Endothelial cell of hepatic sinusoid (primary cell): Measurements from ENCODE around the gene DOCK3.

Source experiments
- in situ Hi-C: cut with HindIII; loops from 2 replicates; pipeline ENCODE4 v1.10.0; 2017; ENCODE audit warnings: low sequenced_read_pairs

Gene DOCK3

DNA sequence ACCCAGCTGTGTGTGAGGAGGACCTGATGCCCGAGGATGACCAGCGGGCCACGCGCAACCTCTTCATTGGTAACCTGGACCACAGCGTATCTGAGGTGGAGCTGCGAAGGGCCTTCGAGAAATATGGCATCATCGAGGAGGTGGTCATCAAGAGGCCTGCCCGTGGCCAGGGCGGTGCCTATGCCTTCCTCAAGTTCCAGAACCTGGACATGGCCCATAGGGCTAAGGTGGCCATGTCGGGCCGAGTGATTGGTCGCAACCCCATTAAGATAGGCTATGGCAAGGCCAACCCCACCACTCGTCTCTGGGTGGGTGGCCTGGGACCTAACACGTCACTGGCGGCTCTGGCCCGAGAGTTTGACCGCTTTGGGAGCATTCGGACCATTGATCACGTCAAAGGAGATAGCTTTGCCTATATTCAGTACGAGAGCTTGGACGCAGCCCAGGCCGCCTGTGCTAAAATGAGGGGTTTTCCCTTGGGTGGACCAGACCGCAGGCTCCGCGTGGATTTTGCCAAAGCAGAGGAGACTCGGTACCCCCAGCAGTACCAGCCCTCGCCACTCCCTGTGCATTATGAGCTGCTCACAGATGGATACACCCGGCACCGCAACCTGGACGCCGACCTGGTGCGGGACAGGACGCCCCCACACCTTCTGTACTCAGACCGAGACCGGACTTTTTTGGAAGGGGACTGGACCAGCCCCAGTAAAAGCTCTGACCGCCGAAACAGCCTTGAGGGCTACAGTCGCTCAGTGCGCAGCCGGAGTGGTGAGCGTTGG lies 717.8 kb downstream of the DOCK3 start:
- in situ Hi-C loops = loop anchor here (5.0 kb wide), 3 partner anchors 50 to 785 kb away; no protein-coding TSS in a partner anchor

DNA sequence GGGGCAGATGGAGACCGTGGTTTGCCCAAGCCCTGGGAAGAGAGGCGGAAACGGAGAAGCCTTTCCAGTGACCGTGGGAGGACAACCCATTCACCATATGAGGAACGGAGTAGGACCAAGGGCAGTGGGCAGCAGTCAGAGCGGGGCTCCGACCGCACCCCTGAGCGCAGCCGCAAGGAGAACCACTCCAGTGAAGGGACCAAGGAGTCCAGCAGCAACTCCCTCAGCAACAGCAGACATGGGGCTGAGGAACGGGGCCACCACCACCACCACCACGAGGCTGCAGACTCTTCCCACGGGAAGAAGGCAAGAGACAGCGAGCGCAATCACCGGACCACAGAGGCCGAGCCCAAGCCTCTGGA lies 718.4 kb downstream of the DOCK3 start:
- in situ Hi-C loops = loop anchor here (5.0 kb wide), 3 partner anchors 49 to 786 kb away; no protein-coding TSS in a partner anchor

DNA sequence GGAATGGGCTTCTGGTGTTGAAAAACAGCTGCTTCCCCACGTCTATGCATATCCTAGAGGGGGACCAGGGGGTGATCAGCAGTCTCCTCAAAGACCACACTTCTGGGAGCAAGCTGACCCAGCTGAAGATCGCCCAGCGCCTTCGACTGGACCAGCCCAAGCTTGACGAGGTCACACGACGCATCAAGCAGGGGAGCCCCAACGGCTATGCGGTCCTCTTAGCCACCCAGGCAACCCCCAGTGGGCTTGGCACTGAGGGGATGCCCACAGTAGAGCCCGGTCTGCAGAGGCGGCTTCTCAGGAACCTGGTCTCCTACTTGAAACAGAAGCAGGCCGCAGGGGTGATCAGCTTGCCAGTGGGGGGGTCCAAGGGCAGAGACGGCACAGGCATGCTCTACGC lies 718.8 kb downstream of the DOCK3 start:
- in situ Hi-C loops = loop anchor here (5.0 kb wide), 3 partner anchors 49 to 786 kb away; no protein-coding TSS in a partner anchor

GRCh38 chr3:51394541-51394940 lies 719.8 kb downstream of the DOCK3 start:
- in situ Hi-C loops = loop anchor here (5.0 kb wide), 3 partner anchors 48 to 787 kb away; no protein-coding TSS in a partner anchor

- in situ Hi-C loops = no loop called here
Observed at GRCh38 chr3:51395493-51396213, 720.9 kb downstream of the DOCK3 start.

DNA sequence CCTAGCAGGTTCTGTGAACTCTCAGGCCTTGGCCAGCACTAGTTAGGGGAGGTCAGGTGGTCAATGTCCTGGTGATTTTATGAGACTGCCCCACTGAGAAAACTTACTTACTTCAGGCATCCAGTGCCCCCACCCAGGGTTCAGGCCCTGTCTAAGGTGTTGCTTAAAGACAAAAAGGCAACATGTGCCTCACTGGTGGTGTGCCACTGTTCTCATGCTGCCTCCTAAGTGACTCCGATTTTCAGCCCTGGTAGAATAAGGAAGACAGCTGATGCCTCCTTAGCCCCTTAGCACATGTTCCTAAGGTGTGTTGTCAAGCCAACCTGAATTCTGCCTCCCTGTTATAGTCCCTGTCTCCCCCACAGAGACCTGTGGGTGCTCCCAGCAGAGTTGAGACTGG lies 721.7 kb downstream of the DOCK3 start:
- in situ Hi-C loops = no loop called here

GRCh38 chr3:51397392-51397791 lies 722.7 kb downstream of the DOCK3 start:
- in situ Hi-C loops = no loop called here

- in situ Hi-C loops = no loop called here
Observed at GRCh38 chr3:51398595-51399310, 724.0 kb downstream of the DOCK3 start.

- in situ Hi-C loops = no loop called here
Observed at GRCh38 chr3:51400166-51400565, 725.4 kb downstream of the DOCK3 start.

GRCh38 chr3:51401735-51402134 lies 727.0 kb downstream of the DOCK3 start:
- in situ Hi-C loops = no loop called here

DNA sequence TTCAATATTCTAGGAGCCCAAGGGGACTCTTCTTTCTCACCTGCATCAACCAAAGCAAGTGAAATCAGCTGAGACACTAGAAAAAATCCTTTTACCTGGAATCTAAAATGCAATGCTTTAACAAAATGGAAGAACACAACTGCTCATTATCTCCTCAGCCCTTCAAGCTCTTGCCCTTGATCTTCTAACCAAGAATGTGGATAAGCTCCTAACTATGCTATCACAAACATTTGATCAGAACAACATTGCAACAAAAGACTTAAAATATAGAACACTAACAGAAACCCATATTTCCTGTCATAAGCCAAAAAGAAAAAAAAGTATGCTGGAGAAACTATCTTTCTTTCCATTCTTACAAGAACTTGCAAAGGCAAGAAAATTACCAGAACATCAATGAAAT lies 728.9 kb downstream of the DOCK3 start:
- in situ Hi-C loops = no loop called here

DNA sequence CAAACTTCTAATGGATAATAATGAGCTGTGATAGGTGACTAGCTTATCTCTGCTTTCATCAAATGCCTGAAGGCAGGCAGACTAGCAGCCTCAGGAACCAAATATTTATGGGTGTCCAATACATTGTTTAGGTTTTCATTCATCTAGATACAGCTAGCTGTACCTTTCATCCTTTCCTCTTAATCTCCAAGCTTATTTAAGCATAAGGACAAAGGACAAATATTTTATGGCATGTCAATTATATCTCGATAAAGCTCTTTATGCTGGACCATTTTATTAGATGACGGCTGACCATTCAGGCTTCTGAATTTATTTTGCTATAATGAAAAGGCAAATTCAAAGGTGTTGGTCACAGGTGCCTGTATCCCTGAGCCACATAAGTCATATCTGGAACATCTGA lies 733.3 kb downstream of the DOCK3 start:
- in situ Hi-C loops = no loop called here

DNA sequence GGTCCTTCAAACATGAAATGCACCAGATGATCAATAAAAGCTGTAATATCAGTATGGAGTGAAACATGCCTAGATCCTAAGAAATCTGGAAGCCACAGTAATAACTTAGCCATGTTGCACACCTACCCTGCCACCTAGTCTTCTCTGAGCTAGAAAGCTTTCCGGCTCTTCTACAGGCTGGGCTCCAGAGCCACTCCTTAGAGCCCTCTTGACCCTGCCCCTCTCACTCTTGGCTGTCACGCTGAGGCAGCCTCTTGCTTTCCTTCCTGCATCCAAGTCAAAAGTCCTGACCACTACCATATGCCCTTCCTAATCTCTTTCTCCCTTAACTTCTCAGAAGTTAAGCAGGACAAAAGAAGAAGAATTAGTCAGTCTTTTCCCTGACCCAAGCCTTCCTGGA lies 734.1 kb downstream of the DOCK3 start:
- in situ Hi-C loops = no loop called here

DNA sequence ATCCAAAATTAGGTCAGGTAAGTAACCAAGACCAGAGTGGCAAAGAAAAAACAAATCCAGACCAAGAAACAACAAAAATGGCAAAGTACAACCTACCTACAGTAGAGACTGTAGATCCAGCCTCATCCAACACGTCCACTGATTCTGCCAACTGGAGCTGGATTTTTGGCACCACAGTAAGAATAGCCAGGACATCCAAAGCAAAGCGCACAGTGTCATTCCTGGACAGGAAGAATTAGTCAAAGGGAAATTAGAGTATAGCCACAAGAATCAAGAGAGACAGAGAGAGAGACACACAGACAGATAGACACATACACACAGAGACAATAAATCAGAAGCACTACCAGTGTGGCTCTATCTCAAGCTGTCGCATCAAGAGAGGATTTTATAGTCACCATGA lies 747.5 kb downstream of the DOCK3 start:
- in situ Hi-C loops = no loop called here

GRCh38 chr3:51426921-51427320 lies 752.2 kb downstream of the DOCK3 start:
- in situ Hi-C loops = no loop called here

DNA sequence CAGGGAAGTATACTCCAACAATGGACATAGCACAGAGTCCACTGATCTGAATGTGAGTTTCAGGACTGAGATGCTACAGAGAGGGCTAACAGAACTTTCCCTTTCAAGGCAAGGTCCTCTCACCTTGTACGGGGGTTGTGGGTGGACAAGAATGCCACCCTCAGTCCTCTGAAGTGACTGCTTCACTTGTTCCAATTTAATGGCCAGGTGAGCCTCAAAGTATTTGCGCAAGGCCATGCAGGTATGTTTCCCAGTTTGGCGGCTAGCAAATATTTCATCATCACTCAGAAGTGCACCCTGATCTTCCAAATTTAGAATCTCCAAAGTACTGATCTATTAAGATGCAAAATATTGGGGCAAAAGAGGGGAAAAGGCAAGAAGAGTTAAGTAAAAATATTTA lies 754.4 kb downstream of the DOCK3 start:
- in situ Hi-C loops = no loop called here
